GM18870 (cell line): Measurements from ENCODE around the gene DNAJC18.
"Not testable (repeated sequence)": the region's sequence is repeated elsewhere in the genome, so short reads cannot be mapped to it uniquely, and the experiment has no call there.

Experiments
- ATAC-seq: cut with Tn5 transposase; IDR thresholded peaks from one replicate; pipeline ENCODE4 v1.9.1; 2021; ENCODE audit warnings: moderate library complexity; ENCODE audit not compliant: unreplicated experiment

DNAJC18 gene

DNA sequence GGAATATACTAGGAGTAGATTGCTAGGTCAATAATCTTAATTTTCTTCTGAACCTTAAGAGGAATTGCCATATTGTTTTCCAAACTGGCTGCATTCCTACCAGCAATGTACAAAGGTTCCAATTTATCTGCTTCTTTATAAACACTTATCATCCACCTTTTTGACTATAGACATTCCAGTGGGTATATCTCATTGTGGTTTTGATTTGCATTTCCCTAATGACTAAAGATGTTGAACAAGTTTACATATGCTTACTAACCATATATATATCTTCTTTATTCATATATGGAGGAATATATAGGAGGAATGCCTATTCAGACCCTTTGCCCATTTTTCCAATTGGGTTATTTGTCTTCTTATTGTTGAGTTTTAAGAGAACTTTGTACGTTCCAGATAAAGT, 7.6 kb downstream of the DNAJC18 start:
- ATAC-seq = no peak

DNA sequence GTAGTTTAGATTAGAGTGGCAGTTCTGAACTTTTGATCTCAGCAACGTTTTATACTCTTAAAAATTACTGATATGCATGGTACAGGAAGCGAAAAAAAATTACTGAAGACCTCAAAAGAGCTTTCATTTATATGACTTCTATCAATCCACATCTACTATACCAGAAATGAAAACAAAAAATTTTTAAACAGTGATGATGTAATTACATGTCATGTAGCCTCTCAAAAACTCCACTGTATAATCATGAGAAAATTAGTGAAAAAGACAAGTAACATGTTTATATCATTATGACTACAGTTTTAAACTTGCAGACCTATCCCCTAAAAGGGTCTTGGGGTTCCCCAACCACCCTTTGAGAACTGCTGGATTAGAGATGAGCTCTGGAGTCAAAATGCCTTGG, 9.3 kb downstream of the DNAJC18 start:
- no peak for ATAC-seq

DNA sequence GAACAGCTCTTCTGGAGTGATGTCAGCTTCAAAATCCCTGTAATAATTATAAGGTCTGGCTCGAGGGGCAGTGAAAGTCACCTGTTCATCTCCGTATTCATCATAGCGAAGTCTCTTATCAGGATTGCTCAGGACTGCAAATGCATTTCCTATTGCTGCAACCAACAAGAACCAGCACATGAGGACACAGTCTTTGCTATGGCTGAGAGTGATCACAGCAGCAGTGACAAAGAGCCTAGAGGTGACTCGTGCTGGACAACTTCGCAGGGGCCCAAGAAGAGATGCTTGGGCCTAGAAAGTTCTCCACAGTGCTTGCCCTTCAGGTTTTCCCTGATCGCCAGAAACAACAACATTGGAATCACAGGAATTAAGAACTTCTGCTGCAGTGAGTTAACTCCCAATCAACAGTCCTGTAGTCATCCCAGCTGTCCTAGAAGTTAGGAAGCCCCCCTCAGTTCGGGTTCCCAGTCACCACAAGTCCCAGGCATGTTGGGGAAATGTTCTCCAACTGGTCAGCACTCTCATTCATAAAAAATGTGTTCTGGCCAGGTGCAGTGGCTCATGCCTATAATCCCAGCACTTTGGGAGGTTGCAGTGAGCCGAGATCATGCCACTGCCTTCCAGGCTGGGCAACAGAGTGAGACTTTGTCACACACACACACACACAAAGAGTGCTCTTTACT, 13.0 kb downstream of the DNAJC18 start:
- no peak for ATAC-seq

DNA sequence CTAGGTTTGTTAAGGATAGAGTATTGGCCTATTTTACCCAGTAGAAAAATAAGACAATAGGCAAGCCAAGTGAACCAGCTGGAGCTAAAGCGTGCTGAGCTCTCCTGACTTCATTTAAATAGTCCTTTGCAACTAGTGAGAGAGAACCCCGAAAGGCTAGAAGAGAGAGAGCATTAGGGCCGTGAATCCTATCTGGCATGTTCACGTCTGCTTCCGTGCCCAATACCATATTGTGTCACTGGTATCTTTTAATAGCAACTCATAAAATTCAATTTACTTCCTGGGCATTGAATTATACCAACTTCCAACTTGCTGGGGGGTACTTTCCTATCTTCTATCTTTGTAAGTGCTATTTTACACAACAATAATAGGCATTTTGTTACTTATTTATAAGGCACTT, 13.8 kb downstream of the DNAJC18 start:
- ATAC-seq = no peak

DNA sequence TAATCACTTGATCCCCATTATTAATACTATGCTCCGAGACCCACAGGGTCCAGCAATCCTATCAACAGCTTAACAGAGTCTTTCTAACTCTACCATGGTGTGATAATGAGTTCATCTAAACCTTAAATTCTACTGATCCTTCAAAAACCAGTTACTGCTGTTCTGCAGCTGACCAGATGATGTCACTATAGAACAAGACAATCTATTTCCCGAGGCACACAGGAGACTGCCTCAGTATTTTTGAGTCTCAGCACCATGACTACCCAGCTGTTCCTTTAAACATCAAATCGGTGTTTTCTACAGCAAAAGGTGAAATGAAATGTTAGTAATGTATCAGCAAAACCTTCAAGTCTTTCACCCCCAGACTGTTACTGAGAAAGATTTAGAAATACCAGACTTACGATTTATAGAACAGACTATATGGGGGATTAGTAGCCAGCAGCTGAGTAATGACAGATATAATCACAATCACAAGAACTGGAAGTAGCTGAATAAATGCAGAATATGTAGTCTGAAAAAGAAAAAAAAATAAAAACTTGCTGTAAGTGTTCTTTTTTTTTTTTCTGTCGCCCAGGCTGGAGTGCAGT, 16.9 kb downstream of the DNAJC18 start:
- peak; percentile 53 for ATAC-seq

DNA sequence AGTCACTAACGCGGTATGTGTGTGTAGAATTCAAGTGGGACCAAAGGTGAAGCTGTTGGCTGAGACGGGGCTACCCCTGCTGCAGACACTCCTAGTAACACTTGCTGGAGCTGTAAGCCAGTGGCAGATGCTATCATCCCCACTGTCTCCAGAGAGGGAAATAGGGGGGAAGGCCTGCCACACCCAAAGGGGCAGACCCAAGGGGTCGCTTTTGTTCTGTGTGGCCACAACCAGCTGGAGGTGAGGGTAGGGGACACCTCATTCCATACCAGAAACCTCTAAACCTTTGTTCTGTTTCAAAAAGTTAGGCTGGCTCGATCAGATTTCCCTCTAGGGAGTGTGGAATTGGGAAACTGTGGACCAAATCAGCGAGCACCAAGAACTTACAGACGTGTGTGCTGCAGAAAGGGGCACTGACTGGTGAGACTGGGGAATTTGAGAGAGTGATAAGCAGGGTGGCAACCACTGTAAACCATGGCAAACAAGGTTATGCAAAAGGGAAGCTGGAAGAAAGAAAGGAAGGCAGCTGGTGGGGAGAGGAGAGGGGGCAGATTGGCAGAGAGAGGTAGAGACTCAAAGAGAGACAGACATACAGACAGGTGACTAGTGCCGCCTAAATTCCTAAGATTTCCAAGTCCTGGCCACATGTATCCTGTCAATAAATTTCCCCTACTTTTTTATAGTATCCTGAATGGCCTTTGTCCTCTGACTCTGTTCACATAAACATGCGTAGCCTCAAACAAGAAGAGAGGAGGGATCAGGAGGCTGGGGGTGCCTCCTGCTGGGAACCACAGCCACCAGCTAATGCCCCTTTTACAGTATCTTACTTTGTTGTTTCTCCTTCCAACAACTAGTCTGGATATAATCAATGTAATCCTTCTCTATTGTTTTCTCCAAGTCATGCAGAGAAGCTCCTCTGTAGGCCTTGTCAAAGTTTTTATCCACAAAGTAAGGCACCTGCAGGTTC, 19.8 kb downstream of the DNAJC18 start:
- ATAC-seq = no peak

DNA sequence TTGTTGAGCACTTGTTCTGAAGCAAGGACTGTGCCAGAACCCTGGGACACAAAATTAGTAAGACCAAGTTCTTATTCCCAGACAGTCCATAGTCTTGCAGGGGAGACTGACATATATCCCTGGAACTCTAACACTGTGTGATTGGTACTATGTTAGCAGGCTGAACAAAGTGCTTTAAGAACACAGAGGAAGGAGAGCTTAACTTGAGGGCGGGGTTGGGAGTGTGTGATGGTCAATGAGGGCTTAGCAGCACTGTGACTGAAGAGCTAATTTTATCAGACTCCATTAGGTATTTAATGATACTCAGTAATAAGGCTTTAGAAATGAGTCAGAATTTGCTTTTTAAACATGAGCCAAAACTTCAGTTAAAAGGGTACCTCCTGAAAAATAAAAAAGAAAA, 20.5 kb downstream of the DNAJC18 start:
- ATAC-seq = no peak

DNA sequence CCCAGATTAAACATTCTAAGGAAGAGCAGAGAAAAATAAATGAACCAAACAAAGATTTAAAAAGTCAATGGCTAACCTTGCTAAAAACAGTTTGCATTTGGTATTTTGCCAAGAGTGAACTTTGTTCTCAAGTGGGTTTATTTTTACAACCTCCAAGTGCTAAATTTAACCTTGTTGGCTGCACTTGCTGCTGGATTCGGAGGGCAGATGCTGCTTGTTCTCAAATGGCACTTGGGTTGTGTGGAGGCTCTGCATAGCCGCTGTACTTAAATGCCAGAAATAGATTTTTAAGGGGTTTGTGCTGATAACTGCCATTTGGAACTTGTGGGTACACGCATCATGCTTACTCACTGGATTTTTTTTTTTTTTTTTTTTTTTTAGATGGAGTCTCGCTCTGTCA, 22.1 kb downstream of the DNAJC18 start:
- no peak for ATAC-seq

DNA sequence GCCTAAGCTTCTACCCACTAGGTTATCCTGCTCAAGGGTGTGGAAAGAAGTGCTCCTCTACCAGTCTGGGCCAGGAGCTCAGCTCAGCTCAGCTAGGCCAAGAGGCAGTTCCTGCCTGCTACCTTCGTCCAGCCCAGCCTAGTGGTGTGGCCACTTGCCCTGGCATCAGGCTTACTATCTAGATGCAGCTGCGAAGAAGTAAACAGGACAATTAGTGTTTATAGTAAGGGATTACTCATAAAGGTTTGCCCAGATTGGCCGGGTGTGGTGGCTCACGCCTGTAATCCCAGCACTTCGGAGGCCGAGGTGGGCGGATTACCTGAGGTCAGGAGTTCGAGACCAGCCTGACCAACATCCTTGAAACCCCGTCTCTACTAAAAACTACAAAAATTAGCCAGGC, 22.7 kb downstream of the DNAJC18 start:
- no peak for ATAC-seq

DNA sequence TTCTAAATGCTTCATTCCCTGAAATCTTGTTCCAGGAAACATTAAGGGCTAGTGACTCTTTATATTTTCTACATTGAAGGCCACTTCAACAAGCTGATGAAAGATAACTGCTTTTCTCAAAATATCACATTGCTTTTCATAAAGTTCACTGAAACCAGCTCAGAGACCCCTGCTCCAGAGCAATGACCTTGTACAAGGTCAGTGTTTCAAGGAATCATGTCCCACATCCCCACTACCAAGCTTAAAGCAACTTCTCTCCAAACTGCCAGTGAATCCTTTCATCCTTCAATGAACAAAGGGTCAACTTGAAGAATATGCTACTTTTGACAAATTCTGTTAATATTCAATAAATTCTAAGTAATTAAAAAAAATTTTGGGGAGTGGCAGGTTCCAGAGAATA, 23.5 kb downstream of the DNAJC18 start:
- ATAC-seq = no peak

DNA sequence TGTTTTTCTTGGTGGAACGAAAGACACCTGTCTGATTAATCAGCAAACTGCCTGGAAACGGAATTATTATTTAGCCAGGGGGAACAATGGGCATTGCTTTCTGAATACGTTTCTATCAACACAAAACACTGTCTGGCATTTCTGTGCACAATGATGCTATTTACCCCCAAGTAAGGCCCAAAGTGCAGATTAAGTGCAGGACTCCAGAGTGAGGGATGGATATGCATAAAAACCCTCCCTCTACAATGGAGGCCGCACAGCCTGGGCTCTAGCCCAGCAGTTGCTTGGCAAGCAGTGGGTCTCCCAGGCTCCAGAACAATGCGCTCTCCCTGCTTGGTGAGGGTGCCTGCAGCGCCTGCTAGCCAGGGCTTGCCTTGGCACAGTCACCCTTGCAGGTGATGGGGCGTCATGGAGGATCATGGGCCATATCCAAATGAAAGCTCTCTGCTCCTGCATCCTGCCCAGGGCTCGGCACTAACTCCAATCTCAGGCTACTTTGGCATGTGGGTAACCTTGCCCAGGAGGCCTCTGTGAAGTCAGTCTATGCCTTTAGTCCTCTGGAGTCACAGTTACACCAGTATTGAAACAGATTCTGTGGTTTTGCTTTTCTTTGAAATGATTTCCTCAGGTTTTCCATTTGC, 24.0 kb downstream of the DNAJC18 start:
- no peak for ATAC-seq

DNA sequence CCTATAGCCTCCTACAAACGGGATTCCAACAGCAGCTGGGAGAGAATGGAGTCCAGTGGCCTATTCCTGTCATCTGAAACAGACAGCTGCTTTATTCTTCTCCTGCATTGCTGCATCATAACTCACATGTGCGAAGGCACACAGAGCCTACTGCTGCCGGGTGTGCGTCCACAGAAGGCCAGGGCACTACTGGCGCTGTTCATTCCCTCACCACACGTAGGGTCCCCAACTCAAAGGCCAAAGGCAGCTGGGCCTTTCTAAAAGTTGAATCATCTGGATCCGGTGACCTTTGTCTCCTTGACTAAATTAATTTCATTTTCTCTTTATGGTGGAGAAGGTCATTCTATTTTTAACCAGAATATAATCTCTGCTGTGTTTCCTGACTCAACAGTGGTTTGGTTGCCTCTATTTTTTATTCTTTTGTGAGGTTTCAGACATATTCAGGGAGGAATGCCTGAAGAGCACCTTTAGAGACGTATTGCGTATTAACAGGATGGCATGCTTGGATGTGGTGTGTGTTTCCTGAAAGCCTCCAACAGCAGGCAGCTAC, 24.7 kb downstream of the DNAJC18 start:
- no peak for ATAC-seq

DNA sequence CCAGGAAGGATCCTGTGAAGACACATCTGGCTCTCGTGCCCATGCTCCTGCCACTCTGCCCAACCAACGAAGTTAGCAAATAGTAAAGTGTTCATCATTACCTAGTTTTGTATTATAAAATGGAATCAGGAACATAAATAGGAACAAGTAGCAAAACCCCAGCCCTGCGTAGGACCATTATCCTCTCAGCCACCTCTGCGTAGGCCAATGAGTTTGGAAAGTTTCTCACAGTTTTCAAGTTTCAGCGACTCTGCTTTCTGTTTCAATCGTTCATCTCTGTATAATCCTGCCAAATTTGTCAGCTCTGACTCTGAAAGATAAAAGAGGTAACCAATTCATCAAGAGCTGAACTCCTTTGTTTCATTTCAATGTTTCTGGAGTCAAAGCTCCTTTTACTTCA, 25.4 kb downstream of the DNAJC18 start:
- ATAC-seq = peak; percentile 56

DNA sequence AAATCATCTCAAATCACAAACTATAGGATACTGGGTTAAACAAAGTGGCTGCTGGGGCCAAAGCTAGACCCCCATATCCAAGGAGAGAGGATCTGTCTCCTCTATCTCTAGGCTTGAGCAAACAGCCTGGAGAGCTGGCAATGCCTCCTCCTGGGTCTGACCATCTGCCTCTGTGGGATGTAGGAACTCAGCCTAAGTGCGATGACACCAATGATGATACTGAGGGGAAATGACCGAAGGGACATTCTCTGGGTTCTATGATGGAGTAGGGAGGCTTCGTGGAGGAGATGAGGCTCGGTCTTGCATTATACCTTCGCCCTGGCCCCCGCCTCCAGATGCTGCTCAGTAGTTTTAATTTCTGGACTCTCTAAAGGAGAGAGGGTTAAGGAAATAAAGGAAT, 26.2 kb downstream of the DNAJC18 start:
- ATAC-seq = no peak

DNA sequence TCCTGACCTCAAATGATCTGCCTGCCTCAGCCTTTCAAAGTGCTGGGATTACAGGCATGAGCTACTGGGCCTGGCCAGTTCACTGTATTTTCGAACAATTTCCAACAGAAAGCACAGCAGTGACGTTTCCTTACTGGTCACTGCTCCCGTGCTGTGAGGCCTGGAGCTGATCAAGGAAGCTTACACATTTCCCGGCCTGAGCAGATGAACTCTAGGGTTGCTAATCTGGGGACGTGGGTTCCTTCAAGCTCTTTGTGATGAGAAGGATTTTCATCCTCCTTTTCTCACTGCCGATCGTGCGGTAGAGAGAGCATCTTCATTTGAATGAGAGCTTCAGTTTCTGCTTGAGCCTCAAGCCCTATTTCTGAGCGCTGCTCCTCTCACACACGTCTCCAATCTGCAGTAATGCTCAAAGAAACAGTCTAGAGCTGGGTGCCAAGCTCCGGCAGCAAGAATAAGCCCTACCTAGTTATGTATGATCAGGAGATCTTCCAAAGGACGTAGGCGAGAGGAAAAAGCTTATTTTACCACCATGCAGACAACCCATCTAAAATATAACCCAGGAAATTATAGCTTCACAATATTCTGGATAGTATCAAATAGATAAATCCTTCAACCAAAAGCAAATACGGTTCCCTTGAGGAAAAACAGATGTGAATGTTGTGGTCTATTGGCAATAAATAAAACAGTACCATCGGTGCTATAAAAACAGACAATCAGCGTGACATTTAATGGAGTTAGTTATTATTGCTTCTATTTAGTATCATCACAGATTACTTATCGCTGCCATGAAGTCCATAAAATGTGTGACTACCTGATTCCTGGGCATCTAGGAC, 28.1 kb downstream of the DNAJC18 start:
- ATAC-seq = no peak

DNA sequence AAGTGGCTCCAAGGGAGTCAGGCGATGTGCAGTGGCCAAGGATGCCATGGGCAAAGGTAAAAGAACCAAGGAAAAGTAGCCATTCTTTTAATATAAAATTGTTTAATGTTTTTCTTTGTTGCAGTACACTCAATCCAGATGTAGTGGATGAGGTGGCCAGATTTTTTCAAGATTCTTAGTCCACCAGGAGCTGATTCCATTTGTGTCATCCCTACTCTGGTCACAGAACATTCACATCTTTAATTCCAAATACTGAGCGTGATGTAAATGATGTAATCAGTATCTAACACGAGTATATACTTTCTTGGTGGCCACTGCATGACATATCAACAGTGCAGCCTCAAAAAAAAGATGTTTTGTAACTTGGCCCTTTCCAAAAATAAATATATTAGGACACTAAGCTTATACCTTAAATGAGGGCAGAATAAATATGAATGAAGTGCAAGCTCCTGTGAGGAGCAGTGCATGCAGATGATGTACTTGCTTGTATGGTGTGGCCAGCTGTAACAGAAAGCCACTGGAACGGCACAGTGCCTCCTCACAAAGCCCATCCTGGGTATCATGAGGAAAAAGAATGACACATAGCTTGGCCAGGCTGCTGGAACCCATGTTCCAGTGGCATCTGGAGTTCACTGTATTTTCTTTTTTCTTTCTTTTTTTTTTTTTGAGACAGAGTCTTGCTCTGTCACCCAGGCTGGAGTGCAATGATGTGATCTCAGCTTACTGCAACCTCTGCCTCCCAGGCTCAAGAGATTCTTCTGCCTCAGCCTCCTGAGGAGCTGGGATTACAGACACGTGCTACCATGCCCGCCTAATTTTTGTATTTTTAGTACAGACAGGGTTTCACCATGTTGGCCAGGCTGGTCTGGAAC, 29.0 kb downstream of the DNAJC18 start:
- no peak for ATAC-seq

DNA sequence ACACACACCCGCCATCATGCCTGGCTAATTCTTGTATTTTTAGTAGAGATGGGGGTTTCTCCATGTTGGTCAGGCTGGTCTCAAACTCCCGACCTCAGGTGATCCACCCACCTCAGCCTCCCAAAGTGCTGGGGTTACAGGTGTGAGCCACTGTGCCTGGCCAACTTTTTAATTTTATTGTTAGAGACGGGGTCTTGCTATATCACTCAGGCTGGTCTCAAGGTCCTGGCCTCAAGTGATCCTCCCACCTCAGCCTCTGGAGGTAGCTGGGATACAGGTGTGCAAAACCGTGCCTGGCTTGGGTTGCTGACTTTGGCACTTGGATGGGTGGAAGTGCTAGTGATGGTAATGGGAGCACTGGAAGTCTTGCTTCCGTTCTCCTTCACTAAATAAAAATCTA, 30.2 kb downstream of the DNAJC18 start:
- ATAC-seq = not testable (repeated sequence)

DNA sequence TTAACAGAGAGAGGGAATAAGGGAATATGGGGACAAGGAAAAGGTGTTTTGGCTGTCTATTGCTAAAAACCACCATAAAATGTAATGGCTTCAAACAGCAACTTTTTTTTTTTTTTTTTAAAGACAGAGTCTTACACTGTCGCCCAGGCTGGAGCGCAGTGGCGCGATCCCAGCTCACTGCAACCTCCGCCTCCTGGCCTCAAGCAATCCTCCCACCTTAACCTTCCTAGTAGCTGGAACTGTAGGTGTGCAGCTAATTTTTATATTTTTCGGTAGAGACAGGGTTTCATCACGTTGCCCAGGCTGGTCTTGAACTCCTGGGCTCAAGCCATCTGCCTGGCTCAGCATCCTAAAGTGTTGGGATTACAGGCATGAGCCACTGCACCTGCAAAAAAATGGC, 31.1 kb downstream of the DNAJC18 start:
- no peak for ATAC-seq

DNA sequence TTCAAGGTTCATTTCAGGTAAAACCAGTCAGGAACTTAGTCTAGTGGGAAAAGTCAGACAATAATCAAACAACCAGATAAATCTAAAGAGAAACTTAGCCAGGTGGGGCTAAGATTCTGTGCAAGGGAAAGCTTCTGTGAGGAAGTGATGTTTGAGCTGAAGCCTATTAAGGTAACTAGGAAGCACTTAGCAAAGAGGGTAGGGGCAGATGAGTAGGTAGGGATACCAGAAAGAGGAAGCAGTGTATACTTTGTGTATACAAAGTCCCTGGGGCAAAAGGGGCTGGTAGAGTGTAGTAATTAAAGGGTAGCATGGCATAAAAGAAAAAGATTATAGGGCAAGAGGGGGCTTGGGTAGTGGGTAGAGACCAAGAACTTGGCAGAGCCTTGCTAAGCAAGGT, 31.8 kb downstream of the DNAJC18 start:
- ATAC-seq = no peak
